ENCODE data around the gene CARS2.

Gene CARS2

DNA sequence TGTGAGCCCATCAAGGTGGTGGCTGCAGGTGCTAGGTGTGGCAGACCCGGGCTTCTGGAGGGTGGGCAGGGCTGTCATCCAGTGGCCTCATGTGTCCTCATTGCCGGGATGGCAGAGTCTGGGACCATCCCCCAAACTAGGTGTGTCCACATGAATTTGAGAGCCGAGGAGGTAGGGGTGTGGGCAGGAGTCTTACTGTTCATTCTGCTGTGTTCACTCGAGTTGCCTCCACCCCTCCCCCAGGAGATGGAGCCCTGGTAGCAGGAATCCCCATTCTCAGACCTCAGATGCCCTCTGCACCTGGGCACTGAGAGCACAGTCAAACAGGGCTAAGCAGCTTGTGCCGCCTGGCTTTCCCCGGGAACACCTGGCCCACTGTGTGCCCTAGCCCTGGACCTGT, 68.2 kb downstream of the CARS2 start:
- no peaks in the 10 kb centered on the region for H3K36me3 ChIP-seq (ENCODE audit: low read length)
- no peaks in the 10 kb centered on the region for H4K20me1 ChIP-seq (ENCODE audit: low read depth, low read length)
- H3K4me2 ChIP-seq (ENCODE audit: low read depth, low read length, poor library complexity, severe bottlenecking), result no peak overlapping the region
- H3F3A ChIP-seq (ENCODE audit: insufficient read depth), result no peaks in the 10 kb centered on the region
- TF ChIP-seq, protein P1, sequence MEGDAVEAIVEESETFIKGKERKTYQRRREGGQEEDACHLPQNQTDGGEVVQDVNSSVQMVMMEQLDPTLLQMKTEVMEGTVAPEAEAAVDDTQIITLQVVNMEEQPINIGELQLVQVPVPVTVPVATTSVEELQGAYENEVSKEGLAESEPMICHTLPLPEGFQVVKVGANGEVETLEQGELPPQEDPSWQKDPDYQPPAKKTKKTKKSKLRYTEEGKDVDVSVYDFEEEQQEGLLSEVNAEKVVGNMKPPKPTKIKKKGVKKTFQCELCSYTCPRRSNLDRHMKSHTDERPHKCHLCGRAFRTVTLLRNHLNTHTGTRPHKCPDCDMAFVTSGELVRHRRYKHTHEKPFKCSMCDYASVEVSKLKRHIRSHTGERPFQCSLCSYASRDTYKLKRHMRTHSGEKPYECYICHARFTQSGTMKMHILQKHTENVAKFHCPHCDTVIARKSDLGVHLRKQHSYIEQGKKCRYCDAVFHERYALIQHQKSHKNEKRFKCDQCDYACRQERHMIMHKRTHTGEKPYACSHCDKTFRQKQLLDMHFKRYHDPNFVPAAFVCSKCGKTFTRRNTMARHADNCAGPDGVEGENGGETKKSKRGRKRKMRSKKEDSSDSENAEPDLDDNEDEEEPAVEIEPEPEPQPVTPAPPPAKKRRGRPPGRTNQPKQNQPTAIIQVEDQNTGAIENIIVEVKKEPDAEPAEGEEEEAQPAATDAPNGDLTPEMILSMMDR (IDR thresholded peaks at IDR 0.05; ENCODE audit: insufficient read depth, low read length, poor library complexity, severe bottlenecking), result no peak
- TF ChIP-seq EZH2phosphoT487 (conservative IDR thresholded peaks at IDR 0.05; ENCODE audit: low read length), result no peak
- no peaks in the 10 kb centered on the region for H3K79me2 ChIP-seq (ENCODE audit: insufficient read depth, low read length)
- no peak overlapping the region for H2AFZ ChIP-seq (ENCODE audit: low read depth, low read length, severe bottlenecking)
- no peaks in the 10 kb centered on the region for H3K9me2 ChIP-seq (replicated peaks; ENCODE audit: insufficient read depth, low read length)
- H3K9me3 ChIP-seq (ENCODE audit: insufficient read depth, low read length), result no peaks in the 10 kb centered on the region
- H3K27me3 ChIP-seq (ENCODE audit: low read length), result no peaks in the 10 kb centered on the region
- no peak overlapping the region for H3K9ac ChIP-seq (ENCODE audit: low read length)
- H3K27ac ChIP-seq (ENCODE audit: low read depth, low read length), result no peak overlapping the region
- H3K4me3 ChIP-seq (ENCODE audit: insufficient read depth, low read length, poor library complexity, severe bottlenecking), result no peak overlapping the region

DNA sequence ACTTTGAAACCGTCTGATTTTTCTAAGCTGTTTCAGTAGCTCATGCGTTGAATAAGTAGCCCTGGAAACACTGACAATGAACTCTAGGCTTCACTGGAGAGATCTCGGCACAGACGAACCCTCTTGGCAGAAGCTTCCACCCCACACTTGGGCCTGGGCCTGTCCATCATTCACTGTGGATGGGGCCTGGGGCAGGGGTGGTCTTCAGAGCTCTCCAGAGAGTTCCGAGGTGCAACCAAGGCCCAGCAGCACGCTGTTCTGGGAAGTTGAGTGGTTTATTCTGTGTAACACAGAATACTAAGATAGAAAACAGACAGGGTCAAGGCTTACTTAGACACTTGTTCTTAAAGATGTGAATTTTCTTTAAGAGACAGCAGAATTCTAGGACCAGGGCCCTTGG, 68.6 kb downstream of the CARS2 start:
- no peaks in the 10 kb centered on the region for H4K20me1 ChIP-seq (ENCODE audit: low read depth, low read length)
- H3K27ac ChIP-seq (ENCODE audit: low read depth, low read length), result no peak overlapping the region
- no peak overlapping the region for H3K9ac ChIP-seq (ENCODE audit: low read length)
- no peak overlapping the region for H3K4me3 ChIP-seq (ENCODE audit: insufficient read depth, low read length, poor library complexity, severe bottlenecking)
- H3K36me3 ChIP-seq (ENCODE audit: low read length), result no peaks in the 10 kb centered on the region
- no peak overlapping the region for H2AFZ ChIP-seq (ENCODE audit: low read depth, low read length, severe bottlenecking)
- H3K27me3 ChIP-seq (ENCODE audit: low read length), result no peaks in the 10 kb centered on the region
- no peaks in the 10 kb centered on the region for H3K9me3 ChIP-seq (ENCODE audit: insufficient read depth, low read length)
- H3K79me2 ChIP-seq (ENCODE audit: insufficient read depth, low read length), result no peaks in the 10 kb centered on the region
- H3K4me2 ChIP-seq (ENCODE audit: low read depth, low read length, poor library complexity, severe bottlenecking), result no peak overlapping the region
- H3F3A ChIP-seq (ENCODE audit: insufficient read depth), result no peaks in the 10 kb centered on the region
- TF ChIP-seq, protein P1 (IDR thresholded peaks at IDR 0.05; ENCODE audit: insufficient read depth, low read length, poor library complexity, severe bottlenecking), result no peak
- TF ChIP-seq EZH2phosphoT487 (conservative IDR thresholded peaks at IDR 0.05; ENCODE audit: low read length), result no peak
- no peaks in the 10 kb centered on the region for H3K9me2 ChIP-seq (replicated peaks; ENCODE audit: insufficient read depth, low read length)

DNA sequence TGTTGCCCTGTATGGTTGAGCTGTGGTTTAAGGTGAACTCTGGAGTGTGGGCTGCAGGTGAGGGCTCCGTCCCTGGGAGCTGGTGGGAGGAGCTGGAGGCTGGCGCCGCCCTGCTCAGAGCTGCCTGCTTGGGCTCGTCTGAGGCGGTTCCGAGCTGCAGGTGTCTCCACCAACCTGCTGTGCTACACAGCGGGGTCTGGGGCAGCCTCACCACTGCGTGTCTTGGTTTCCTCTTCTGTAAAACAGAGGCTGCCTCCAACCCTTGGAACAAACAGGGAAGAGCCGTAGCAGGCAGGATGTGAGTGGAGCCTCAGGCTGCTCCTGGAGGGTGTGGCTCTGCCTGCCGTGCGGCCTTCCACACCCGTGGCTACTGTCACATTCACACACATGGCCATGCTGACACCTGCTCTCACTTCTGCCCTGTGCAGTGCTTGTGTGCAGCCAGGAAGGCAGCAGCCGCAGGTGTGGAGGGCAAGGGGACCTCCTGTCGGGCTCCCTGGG, 69.2 kb downstream of the CARS2 start:
- TF ChIP-seq, protein P1 (IDR thresholded peaks at IDR 0.05; ENCODE audit: insufficient read depth, low read length, poor library complexity, severe bottlenecking), result no peak
- TF ChIP-seq EZH2phosphoT487 (conservative IDR thresholded peaks at IDR 0.05; ENCODE audit: low read length), result no peak
- Histone ChIP-seq H3K9me3 (ENCODE audit: insufficient read depth, low read length) (no peaks in the 10 kb centered on the region), H3K79me2 (ENCODE audit: insufficient read depth, low read length) (no peaks in the 10 kb centered on the region), H2AFZ (ENCODE audit: low read depth, low read length, severe bottlenecking) (no peak overlapping the region), H3K9me2 (replicated peaks; ENCODE audit: insufficient read depth, low read length) (no peaks in the 10 kb centered on the region), H3K9ac (ENCODE audit: low read length) (no peak overlapping the region), H4K20me1 (ENCODE audit: low read depth, low read length) (no peaks in the 10 kb centered on the region), H3K27ac (ENCODE audit: low read depth, low read length) (no peak overlapping the region), H3F3A (ENCODE audit: insufficient read depth) (no peaks in the 10 kb centered on the region), H3K36me3 (ENCODE audit: low read length) (no peaks in the 10 kb centered on the region), H3K4me3 (ENCODE audit: insufficient read depth, low read length, poor library complexity, severe bottlenecking) (no peak overlapping the region), H3K27me3 (ENCODE audit: low read length) (no peaks in the 10 kb centered on the region), H3K4me2 (ENCODE audit: low read depth, low read length, poor library complexity, severe bottlenecking) (no peak overlapping the region)
